ENCODE results near the gene SLU7. TPM values are rescaled to one million over a fixed set of nuclear protein-coding genes. Genes with fewer than 3 reads are reported as not detected.

Gene SLU7
- polyA plus RNA-seq, 1 donor from 2014 or later = 82.2 TPM

- no peaks in the 10 kb centered on the region for H3K9me2 ChIP-seq (ENCODE audit: insufficient read depth, low read length)
- no peak overlapping the region for H3K9ac ChIP-seq (ENCODE audit: low read length)
- H3K4me2 ChIP-seq (ENCODE audit: low read length) = no peak overlapping the region
- no peaks in the 10 kb centered on the region for H3K79me2 ChIP-seq (replicated peaks; ENCODE audit: insufficient read depth, low read length)
- no peak overlapping the region for H2AFZ ChIP-seq (ENCODE audit: low read depth, low read length)
- H3K9me3 ChIP-seq (ENCODE audit: low read length) = no peaks in the 10 kb centered on the region
- H4K20me1 ChIP-seq (ENCODE audit: insufficient read depth) = no peaks in the 10 kb centered on the region
- no peak overlapping the region for H3K27ac ChIP-seq (ENCODE audit: low read length)
- H3K27me3 ChIP-seq (ENCODE audit: insufficient read depth, low read depth, low read length) = no peaks in the 10 kb centered on the region
- H3F3A ChIP-seq (ENCODE audit: insufficient read depth, low read length, poor library complexity, severe bottlenecking) = no peaks in the 10 kb centered on the region
- H3K36me3 ChIP-seq (ENCODE audit: insufficient read depth, low read length) = no peaks in the 10 kb centered on the region
- H3K4me3 ChIP-seq (ENCODE audit: low read length) = no peak overlapping the region
- no peak for TF ChIP-seq EP300 (conservative IDR thresholded peaks at IDR 0.05; ENCODE audit: poor library complexity, severe bottlenecking)
- TF ChIP-seq TAF1 (IDR thresholded peaks at IDR 0.05; ENCODE audit: low read depth) = no peak
- TF ChIP-seq POLR2AphosphoS5 (IDR thresholded peaks at IDR 0.05) = no peak
- no peak for TF ChIP-seq CTCF (IDR thresholded peaks at IDR 0.05; ENCODE audit: poor library complexity, severe bottlenecking)
- no peak for TF ChIP-seq RAD21 (conservative IDR thresholded peaks at IDR 0.05)
- TF ChIP-seq SMC3 (conservative IDR thresholded peaks at IDR 0.05; ENCODE audit: poor library complexity) = no peak
- TF ChIP-seq MXI1 (conservative IDR thresholded peaks at IDR 0.05; ENCODE audit: poor library complexity, severe bottlenecking) = no peak
- TF ChIP-seq REST (IDR thresholded peaks at IDR 0.05; ENCODE audit: borderline replicate concordance) = no peak
- no peak for TF ChIP-seq EZH2 (IDR thresholded peaks at IDR 0.05; ENCODE audit: borderline replicate concordance, insufficient read depth, low read length, poor library complexity, severe bottlenecking)
These were observed 66.6 kb downstream of the SLU7 start for GRCh38 chr5:160352308-160352707.

Other genes with a start within 250 kb of the SLU7 start
- 3.6 TPM in 1 of 2 replicates, not detected in the other for gene FABP6, start 189.6 kb downstream of the SLU7 start, polyA plus RNA-seq
- gene CCNJL, start 106.5 kb downstream of the SLU7 start, polyA plus RNA-seq = 0.28 and 0.84 TPM in 2 replicates
- 0.09 TPM in 1 of 2 replicates, not detected in the other for gene C1QTNF2, start 48.5 kb downstream of the SLU7 start, polyA plus RNA-seq
- 21.6 and 22.6 TPM in 2 replicates for gene FAM200C, start 19.0 kb downstream of the SLU7 start, polyA plus RNA-seq
- 42.6 and 43.2 TPM in 2 replicates for gene PTTG1, start 2.8 kb upstream of the SLU7 start, polyA plus RNA-seq